Astrocyte (in vitro differentiated cells and primary cell): ENCODE data around the gene AMBP. TPM values are rescaled to one million over a fixed set of nuclear protein-coding genes. Genes with fewer than 3 reads are reported as not detected.

ENCODE experiments used
- DNase-seq: peaks from one replicate; pipeline ENCODE4 v3.0.0-alpha.2; 2010; ENCODE audit warnings: low read depth
- FAIRE-seq: peaks from 2 replicates; lab custom pipeline; 2011; peaks lifted over from hg19 to GRCh38; lab: Jason Lieb, UNC
- H2AFZ ChIP-seq: 2 replicates; pipeline ENCODE4 v1.6.0; 2012; ENCODE audit warnings: low read depth, low read length, inconsistent platforms
- H3K27ac ChIP-seq: 2 replicates; pipeline ENCODE4 v1.5.1; 2011; ENCODE audit warnings: low read depth, low read length, inconsistent platforms
- H3K27me3 ChIP-seq: 2 replicates; pipeline ENCODE4 v1.6.0; 2011; ENCODE audit warnings: low read length, inconsistent platforms; ENCODE audit not compliant: insufficient read depth
- H3K36me3 ChIP-seq: 2 replicates; pipeline ENCODE4 v1.5.1; 2011; ENCODE audit warnings: low read length, inconsistent platforms; ENCODE audit not compliant: insufficient read depth
- H3K4me1 ChIP-seq: 2 replicates; pipeline ENCODE4 v1.5.1; 2011; ENCODE audit warnings: low read length, inconsistent platforms; ENCODE audit not compliant: insufficient read depth
- H3K4me2 ChIP-seq: 2 replicates; pipeline ENCODE4 v1.6.0; 2012; ENCODE audit warnings: low read length, inconsistent platforms
- H3K4me3 ChIP-seq: 2 replicates; pipeline ENCODE4 v1.5.1; 2011; ENCODE audit warnings: low read depth, mild to moderate bottlenecking, low read length, inconsistent platforms; ENCODE audit not compliant: insufficient read depth
- H3K79me2 ChIP-seq: 2 replicates; pipeline ENCODE4 v1.6.0; 2012; ENCODE audit warnings: mild to moderate bottlenecking, low read length, inconsistent platforms; ENCODE audit not compliant: insufficient read depth
- H3K9ac ChIP-seq: 2 replicates; pipeline ENCODE4 v1.6.0; 2012; ENCODE audit warnings: mild to moderate bottlenecking, low read length, inconsistent platforms
- H3K9me3 ChIP-seq: 2 replicates; pipeline ENCODE4 v1.5.1; 2012; ENCODE audit warnings: low read depth, mild to moderate bottlenecking, low read length, inconsistent platforms; ENCODE audit not compliant: insufficient read depth
- H4K20me1 ChIP-seq: 2 replicates; pipeline ENCODE4 v1.6.0; 2012; ENCODE audit warnings: low read length, inconsistent platforms; ENCODE audit not compliant: insufficient read depth
- H3K27ac Mint-ChIP-seq: one replicate; pipeline ENCODE4 v1.8.0; 2021; ENCODE audit warnings: mild to moderate bottlenecking, mixed read lengths; ENCODE audit not compliant: unreplicated experiment
- H3K27me3 Mint-ChIP-seq: one replicate; pipeline ENCODE4 v1.8.0; 2021; ENCODE audit warnings: low read depth, mixed read lengths; ENCODE audit not compliant: unreplicated experiment
- H3K36me3 Mint-ChIP-seq: one replicate; pipeline ENCODE4 v1.8.0; 2021; ENCODE audit warnings: low read depth, mixed read lengths; ENCODE audit not compliant: unreplicated experiment
- H3K4me1 Mint-ChIP-seq: one replicate; pipeline ENCODE4 v1.8.0; 2021; ENCODE audit warnings: low read depth, mixed read lengths; ENCODE audit not compliant: unreplicated experiment
- H3K4me3 Mint-ChIP-seq: one replicate; pipeline ENCODE4 v1.8.0; 2021; ENCODE audit warnings: mild to moderate bottlenecking, moderate library complexity, mixed read lengths; ENCODE audit not compliant: unreplicated experiment
- H3K9me3 Mint-ChIP-seq: one replicate; pipeline ENCODE4 v1.8.0; 2021; ENCODE audit warnings: mild to moderate bottlenecking, mixed read lengths; ENCODE audit not compliant: unreplicated experiment
- CTCF ChIP-seq: IDR thresholded peaks from 2 replicates; pipeline ENCODE4 v1.5.1; 2011; ENCODE audit warnings: low read depth, mild to moderate bottlenecking, inconsistent platforms, low read length, moderate library complexity; ENCODE audit not compliant: insufficient read depth
- EZH2 ChIP-seq: IDR thresholded peaks from 2 replicates; pipeline ENCODE4 v1.6.1; 2012; ENCODE audit warnings: mild to moderate bottlenecking, low read length, inconsistent platforms; ENCODE audit not compliant: insufficient read depth
- total RNA-seq: library from RNA; stranded (reverse); gene quantifications from 2 replicates; pipeline ENCODE4 v1.2.1, GENCODE V29; 2021

AMBP gene
- total RNA-seq, 1 donor from 2014 or later: not detected

GRCh38 chr9:114051706-114052105 lies 26.4 kb downstream of the AMBP start:
- H3K36me3 Mint-ChIP-seq: peaks cover 44% of the 10 kb centered on the region
- DNase-seq (no peak), FAIRE-seq (no peak)
- Histone ChIP-seq H3K79me2 (no peaks in the 10 kb centered on the region), H3K4me2 (no peak overlapping the region), H3K36me3 (peaks cover 24% of the 10 kb centered on the region), H3K9me3 (no peaks in the 10 kb centered on the region), H3K27ac (no peak overlapping the region), H3K27me3 (no peaks in the 10 kb centered on the region), H3K9ac (no peak overlapping the region), H3K4me3 (no peak overlapping the region), H4K20me1 (peaks cover 6% of the 10 kb centered on the region), H2AFZ (no peak overlapping the region), H3K4me1 (no peaks in the 10 kb centered on the region)
- no peak overlapping the region for H3K4me3 Mint-ChIP-seq
- H3K27me3 Mint-ChIP-seq: no peaks in the 10 kb centered on the region
- TF ChIP-seq CTCF (no peak), EZH2 (no peak)
- no peaks in the 10 kb centered on the region for H3K4me1 Mint-ChIP-seq
- H3K27ac Mint-ChIP-seq: no peak overlapping the region
- H3K9me3 Mint-ChIP-seq: no peaks in the 10 kb centered on the region

GRCh38 chr9:114051281-114051680 lies 26.8 kb downstream of the AMBP start:
- H3K4me3 Mint-ChIP-seq: no peak overlapping the region
- Histone ChIP-seq H3K9me3 (no peaks in the 10 kb centered on the region), H3K27me3 (no peaks in the 10 kb centered on the region), H3K79me2 (no peaks in the 10 kb centered on the region), H3K4me2 (no peak overlapping the region), H4K20me1 (peaks cover 10% of the 10 kb centered on the region), H3K4me3 (no peak overlapping the region), H3K27ac (no peak overlapping the region), H2AFZ (no peak overlapping the region), H3K9ac (no peak overlapping the region), H3K36me3 (peaks cover 24% of the 10 kb centered on the region), H3K4me1 (no peaks in the 10 kb centered on the region)
- H3K27ac Mint-ChIP-seq: no peak overlapping the region
- H3K4me1 Mint-ChIP-seq: no peaks in the 10 kb centered on the region
- peaks cover 44% of the 10 kb centered on the region for H3K36me3 Mint-ChIP-seq
- no peaks in the 10 kb centered on the region for H3K27me3 Mint-ChIP-seq
- FAIRE-seq (no peak), DNase-seq (no peak)
- H3K9me3 Mint-ChIP-seq: no peaks in the 10 kb centered on the region
- TF ChIP-seq CTCF: no peak

- H3K4me3 Mint-ChIP-seq: no peak overlapping the region
- Histone ChIP-seq H3K9me3 (no peaks in the 10 kb centered on the region), H3K36me3 (peaks cover 24% of the 10 kb centered on the region), H3K79me2 (no peaks in the 10 kb centered on the region), H3K4me2 (no peak overlapping the region), H3K27ac (no peak overlapping the region), H3K4me3 (no peak overlapping the region), H3K4me1 (no peaks in the 10 kb centered on the region), H2AFZ (no peak overlapping the region), H3K9ac (no peak overlapping the region), H4K20me1 (peaks cover 11% of the 10 kb centered on the region), H3K27me3 (no peaks in the 10 kb centered on the region)
- FAIRE-seq (no peak), DNase-seq (no peak)
- H3K36me3 Mint-ChIP-seq: peaks cover 44% of the 10 kb centered on the region
- no peaks in the 10 kb centered on the region for H3K4me1 Mint-ChIP-seq
- no peak for TF ChIP-seq EZH2
- TF ChIP-seq CTCF: no peak
- H3K27ac Mint-ChIP-seq: no peak overlapping the region
- H3K27me3 Mint-ChIP-seq: no peaks in the 10 kb centered on the region
- no peaks in the 10 kb centered on the region for H3K9me3 Mint-ChIP-seq
Measured at GRCh38 chr9:114050646-114051045, 27.5 kb downstream of the AMBP start.
